ENCODE results near the gene FRMPD1.
"Not testable (repeated sequence)": the region's sequence is repeated elsewhere in the genome, so short reads cannot be mapped to it uniquely, and the experiment has no call there.

Gene FRMPD1, protein sequence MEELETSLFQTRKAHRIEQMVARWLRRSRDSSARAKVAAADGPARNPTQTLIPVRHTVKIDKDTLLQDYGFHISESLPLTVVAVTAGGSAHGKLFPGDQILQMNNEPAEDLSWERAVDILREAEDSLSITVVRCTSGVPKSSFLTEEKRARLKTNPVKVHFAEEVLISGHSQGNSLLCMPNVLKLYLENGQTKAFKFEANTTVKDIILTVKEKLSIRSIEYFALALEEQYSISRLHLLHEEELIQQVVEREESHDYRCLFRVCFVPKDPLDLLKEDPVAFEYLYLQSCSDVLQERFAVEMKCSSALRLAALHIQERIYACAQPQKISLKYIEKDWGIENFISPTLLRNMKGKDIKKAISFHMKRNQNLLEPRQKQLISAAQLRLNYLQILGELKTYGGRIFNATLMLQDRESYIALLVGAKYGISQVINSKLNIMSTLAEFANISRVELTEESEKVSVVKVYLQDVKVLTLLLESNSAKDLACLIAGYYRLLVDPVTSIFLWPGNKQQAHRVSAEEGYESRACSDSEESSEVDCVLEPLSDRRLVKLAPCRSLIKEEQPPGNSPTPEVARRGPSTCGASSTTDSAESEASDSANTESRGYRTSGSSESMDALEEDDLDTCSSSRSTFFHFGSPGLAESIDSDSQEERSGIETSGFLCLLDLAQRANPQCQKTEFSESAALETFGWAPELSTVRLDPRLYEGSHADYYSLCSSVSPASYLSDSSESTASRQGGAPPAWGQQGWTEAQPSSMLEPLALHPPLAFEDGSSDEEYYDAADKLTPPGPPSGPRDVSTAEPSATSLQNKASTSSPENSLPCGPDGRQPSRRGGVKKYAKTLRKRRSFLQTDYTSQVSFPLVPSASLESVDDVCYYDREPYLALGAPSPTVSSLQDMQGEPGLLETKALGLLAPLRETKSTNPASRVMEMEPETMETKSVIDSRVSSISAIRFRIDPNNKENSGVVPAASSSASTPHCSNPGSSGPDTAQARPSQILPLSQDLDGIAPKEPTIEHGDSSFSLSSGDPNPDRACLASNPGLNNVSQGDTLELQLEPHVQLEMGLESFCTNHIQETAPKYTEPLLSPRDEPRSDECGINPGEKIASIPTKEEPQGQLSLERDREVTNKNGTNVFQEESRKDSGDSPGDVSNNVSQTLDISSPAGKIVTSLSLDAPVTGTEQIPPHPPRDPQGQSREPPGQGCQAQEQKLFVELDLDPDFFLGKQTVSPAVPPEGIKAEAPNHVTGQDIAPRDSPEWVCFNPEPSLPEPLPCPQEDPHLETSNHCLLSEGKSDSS (N-terminal part only)

GRCh38 chr9:37650873-37651768 lies at the start of gene FRMPD1:
Gene FRMPD1, plus strand, starts transcription at chr9:37650954. Its CDS starts 41,688 bp downstream, at chr9:37692642.
- DNase-seq, result peak; percentile 49

DNA sequence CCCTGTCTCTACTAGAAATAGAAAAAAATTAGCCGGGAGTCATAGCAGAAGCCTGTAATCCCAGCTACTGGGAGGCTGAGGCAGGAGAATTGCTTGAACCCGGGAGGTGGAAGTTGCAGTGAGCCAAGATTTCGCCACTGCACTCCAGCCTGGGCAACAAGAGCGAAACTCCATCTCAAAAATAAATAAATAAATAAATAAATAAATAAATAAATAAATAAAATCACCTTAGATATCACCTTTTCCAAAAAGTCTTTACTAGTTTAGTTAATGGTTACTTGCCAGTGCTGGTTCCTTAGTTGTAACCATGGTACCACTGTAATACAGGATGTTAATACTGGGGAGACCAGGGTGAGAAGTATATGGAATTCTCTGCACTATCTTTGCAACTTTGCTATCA lies 48.7 kb upstream of the FRMPD1 start:
- not testable (repeated sequence) for DNase-seq

DNA sequence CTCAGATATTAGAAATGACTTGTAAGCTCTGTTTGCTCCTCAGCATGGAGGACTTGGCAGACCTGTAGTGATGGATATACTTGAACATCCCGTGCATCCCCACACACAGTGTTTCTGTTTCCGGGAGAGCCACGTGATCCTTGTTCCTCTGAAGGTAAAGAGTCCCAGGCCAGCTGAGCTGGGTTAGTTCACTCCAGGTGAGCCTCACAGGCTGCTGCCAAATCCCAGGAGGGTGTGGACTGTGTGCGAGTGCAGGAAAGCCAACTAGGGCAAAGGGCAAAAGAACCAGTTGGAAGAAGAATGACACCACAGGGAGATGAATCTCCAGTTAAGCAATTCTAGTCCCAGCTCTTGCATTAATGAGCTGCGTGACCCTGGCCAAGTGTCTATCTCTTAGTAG lies 47.9 kb upstream of the FRMPD1 start:
- DNase-seq, result no peak

DNA sequence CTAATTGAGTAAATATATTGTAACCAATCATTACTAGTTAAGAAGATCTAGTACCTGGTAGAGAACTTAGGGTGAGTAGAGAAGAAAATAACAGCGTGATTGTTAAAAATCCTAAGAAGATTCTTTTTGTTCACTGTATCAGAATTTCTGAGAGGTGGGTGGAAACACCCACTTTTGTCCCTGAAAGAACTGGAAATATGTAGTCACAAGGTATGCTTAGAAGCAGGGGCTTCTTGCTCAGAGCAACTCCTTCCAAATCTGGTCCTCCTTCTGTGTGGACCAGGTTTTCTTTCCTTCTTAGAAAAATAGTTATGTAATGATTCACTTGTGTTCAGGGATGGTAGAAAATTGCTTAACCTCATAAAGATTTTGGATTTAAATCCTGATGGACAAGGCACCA lies 46.5 kb upstream of the FRMPD1 start:
- no peak for DNase-seq

DNA sequence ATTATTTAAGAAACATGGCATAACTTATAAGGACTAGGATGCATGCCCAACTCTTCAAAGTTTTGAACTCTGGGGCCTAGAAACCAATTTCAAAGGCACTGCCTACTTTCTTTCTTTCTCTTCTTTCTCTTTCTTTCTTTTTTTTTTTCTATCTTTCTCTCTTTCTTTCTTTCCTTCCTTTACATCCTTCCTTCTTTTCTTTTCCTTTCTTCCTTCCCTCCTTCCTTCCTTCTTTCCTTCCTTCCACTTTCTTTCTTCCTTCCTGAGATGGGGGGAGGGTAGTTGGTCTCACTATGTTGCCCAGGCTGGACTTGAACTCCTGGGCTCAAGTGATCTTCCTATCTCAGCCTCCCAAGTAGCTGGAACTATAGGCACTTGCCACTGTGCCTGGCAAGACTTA lies 42.5 kb upstream of the FRMPD1 start:
- DNase-seq, result no peak

GRCh38 chr9:37609735-37610397 lies 40.9 kb upstream of the FRMPD1 start:
- DNase-seq, result no peak

- no peak for DNase-seq
Observed at GRCh38 chr9:37611014-37611413, 39.7 kb upstream of the FRMPD1 start.

GRCh38 chr9:37611961-37612360 lies 38.8 kb upstream of the FRMPD1 start:
- no peak for DNase-seq

GRCh38 chr9:37617161-37617560 lies 33.6 kb upstream of the FRMPD1 start:
- DNase-seq, result no peak

GRCh38 chr9:37617832-37618231 lies 32.9 kb upstream of the FRMPD1 start:
- DNase-seq, result no peak

GRCh38 chr9:37618817-37619216 lies 31.9 kb upstream of the FRMPD1 start:
- DNase-seq, result no peak

DNA sequence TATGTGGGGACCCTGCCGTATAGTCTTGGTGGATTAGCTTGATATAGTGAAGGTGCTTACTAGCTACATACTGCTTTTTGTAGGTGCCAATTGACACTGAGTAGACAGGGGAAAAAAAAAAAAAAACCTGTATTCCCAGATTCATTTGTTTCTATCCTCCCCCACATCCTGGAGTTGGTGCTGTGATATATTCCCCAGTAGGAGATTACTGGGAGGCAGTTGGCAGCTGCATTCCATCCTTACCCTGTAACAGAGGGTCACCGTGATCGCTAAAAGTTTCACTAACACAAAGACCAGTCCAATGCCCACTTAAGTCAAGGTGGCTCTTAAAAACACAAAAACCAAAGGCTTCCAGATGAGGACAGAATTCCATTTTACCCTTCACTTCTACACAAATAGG lies 30.9 kb upstream of the FRMPD1 start:
- no peak for DNase-seq

GRCh38 chr9:37620396-37620795 lies 30.4 kb upstream of the FRMPD1 start:
- DNase-seq, result no peak

DNA sequence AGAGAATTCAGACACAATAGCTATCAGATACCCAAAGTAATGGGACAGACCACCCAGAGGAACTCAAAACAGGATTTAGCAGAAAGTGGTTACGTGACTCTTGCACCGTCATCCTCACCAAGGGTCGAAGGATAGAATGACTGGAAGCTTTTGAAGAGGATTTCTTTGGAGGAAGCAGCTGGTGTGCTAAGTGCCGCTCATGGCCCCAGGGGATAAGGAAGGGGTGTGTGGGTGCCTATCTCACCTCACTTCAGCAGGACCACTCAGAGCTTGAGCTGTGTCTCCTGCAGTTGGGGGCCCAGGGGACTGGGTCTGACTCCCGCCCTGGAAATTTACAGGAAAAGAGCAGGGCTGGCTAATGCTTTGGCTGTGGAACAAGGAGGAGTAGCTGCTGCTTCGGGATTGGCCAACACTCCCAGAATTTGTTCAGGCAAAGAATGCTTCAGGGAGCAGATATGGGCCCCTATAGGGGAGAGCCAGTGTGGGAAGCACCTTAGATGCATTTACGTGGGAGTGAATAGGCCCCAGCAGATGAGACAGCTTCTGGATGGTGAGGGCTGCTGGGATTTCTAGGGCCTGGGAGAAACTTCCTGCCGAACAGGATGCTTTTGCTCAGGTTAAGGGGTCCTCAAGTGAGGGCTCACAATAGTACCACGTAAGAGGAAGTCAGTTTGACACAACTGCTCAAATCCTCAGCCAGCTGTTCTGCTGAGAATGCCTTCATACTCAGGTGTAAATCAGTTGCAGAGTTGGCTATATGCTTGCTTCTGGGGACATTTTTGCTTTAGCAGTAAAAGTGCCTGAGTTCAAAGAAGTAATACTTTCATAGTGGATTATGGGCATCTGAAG lies 29.3 kb upstream of the FRMPD1 start:
- DNase-seq, result no peak

DNA sequence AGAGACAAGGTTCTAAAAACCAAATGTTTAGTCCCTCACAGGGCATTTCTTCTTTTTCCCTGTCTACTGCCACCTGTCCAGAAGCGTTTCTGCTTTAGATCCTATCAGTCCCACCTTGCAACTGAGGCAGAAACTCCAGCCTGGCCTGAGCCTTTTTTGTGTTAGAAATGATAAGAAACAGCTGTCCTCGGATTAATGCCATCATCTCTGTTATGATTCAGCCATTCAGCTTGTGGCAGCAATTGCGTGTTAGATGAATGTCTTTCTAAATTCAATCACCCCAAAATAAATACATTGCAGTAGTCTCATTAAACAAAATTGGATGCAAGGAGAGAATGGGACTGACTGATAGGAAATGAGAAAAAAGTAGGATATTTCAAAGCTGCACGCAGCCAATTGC lies 28.3 kb upstream of the FRMPD1 start:
- no peak for DNase-seq

DNA sequence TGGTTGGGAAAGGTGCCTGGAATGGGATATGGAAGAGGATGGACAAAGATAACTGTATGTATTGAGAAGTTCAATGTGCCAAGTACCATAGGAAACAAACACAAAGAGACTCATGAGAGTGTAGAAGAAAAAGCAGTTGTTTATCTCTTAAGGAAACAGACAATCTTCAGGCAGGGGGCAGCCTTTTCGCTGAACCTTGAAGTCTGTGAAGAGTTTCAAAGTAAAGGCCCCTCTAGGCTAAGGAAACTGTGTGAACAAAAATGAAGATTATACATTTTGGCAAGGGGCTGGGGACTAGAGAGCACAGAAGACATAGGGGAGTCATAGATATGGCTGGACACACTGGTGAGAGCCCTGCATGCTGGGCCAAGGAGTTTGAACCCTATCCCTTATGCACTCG lies 27.5 kb upstream of the FRMPD1 start:
- no peak for DNase-seq

GRCh38 chr9:37624073-37624472 lies 26.7 kb upstream of the FRMPD1 start:
- no peak for DNase-seq

DNA sequence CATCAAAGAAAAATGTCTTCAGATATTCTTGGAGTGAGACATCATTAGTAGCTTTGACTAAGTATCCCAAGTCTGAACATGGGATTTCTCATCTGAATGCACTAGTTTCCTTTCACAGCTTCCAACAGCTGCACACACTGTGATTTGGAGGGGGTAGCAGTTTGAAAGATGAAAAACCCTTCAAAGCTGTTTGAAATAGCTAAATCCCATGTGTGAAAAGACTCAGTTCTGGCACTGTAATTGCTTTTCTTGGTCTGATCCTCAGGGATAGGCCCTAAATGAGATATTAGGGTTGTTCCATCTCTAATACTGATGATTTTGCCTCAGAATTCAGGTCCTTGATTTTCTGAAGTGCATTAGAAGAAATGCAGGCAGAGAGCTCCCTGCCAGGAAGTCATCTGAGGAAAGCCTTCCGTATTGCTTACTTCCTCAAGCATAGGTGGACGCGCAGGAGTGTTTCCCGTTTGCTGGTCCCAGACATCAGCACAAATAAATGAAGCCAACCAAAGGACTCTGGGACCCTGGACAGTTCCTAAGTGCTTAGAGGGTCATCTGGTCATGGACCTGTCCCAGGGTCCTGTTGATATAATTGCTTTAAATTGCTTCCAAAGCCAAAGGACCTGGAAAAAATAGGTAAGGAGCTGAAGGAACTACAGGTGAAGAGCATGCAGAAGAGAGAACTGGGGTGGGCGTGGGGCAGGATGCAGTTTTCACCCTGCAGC lies 25.6 kb upstream of the FRMPD1 start:
- no peak for DNase-seq

DNA sequence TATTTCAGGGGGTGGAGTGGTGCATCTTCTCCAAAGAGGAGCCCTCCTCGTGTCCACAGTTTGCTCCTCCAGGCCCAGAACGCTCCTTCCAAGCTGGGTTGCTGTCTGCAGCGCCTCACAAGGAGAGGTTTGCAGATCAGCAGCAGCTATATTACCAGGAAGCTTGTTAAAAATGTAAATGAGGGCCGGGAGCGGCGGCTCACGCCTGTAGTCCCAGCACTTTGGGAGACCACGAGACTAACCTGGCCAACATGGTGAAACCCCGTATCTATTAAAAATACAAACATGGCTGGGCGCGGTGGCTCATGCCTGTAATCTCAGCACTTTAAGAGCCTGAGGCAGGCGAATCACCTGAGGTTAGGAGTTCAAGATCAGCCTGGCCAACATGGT lies 25.0 kb upstream of the FRMPD1 start:
- no peak for DNase-seq
